Activated naive CD8-positive, alpha-beta T cell treated with anti-CD3 and anti-CD28 coated beads, Interleukin-2, amount 10 ng/mL, durations not matched to agents 7 days and 5 days (primary cell): ENCODE data around the gene CDK10. TPM values are rescaled to one million over a fixed set of nuclear protein-coding genes. Genes with fewer than 3 reads are reported as not detected.
A peak's percentile ranks its signal among the peaks of the same experiment; 100 is the strongest.
"Not testable (repeated sequence)": the region's sequence is repeated elsewhere in the genome, so short reads cannot be mapped to it uniquely, and the experiment has no call there.

Experiments used
- ATAC-seq: fragments of 150-1000 bp; cut with Tn5 transposase; one replicate; pipeline ENCODE4 v1.10.0; 2021; ENCODE audit warnings: low read depth, moderate library complexity
- POLR2A ChIA-PET: fragments of 350-600 bp; sonication (Branson Sonifier 250); formaldehyde crosslinking; loops from one replicate; lab custom pipeline; 2021; ENCODE audit warnings: antibody characterized with exemption; lab: Charles Lee
- DNase-seq: peaks from one replicate; pipeline ENCODE4 v3.0.0; 2021
- H3K27ac Mint-ChIP-seq: one replicate; pipeline ENCODE4 v1.8.0; 2022; ENCODE audit warnings: mild to moderate bottlenecking, mixed read lengths
- H3K27me3 Mint-ChIP-seq: one replicate; pipeline ENCODE4 v1.8.0; 2022; ENCODE audit warnings: mild to moderate bottlenecking, moderate library complexity, mixed read lengths
- H3K36me3 Mint-ChIP-seq: one replicate; pipeline ENCODE4 v1.8.0; 2021; ENCODE audit warnings: mild to moderate bottlenecking, mixed read lengths
- H3K4me1 Mint-ChIP-seq: one replicate; pipeline ENCODE4 v1.8.0; 2021; ENCODE audit warnings: mixed read lengths
- H3K4me3 Mint-ChIP-seq: one replicate; pipeline ENCODE4 v1.8.0; 2022; ENCODE audit warnings: mild to moderate bottlenecking, moderate library complexity, mixed read lengths
- H3K9me3 Mint-ChIP-seq: one replicate; pipeline ENCODE4 v1.8.0; 2021; ENCODE audit warnings: mixed read lengths
- total RNA-seq, 2 experiments: library from RNA; stranded (reverse); gene quantifications; one replicate each; pipeline ENCODE4 v1.2.3, GENCODE V29; 2021

CDK10 gene
- total RNA-seq, 2 experiments from 2014 or later: 103 to 104 TPM

- H3K4me3 Mint-ChIP-seq: no peak overlapping the region
- no peaks in the 10 kb centered on the region for H3K9me3 Mint-ChIP-seq
- H3K4me1 Mint-ChIP-seq: peaks cover 9% of the 10 kb centered on the region
- ATAC-seq (no peak), DNase-seq (no peak)
- H3K27me3 Mint-ChIP-seq: no peaks in the 10 kb centered on the region
- no peaks in the 10 kb centered on the region for H3K36me3 Mint-ChIP-seq
- no peak overlapping the region for H3K27ac Mint-ChIP-seq
- POLR2A ChIA-PET: no interaction called here
These were observed 14.1 kb upstream of the CDK10 start for GRCh38 chr16:89672177-89672941.

DNA sequence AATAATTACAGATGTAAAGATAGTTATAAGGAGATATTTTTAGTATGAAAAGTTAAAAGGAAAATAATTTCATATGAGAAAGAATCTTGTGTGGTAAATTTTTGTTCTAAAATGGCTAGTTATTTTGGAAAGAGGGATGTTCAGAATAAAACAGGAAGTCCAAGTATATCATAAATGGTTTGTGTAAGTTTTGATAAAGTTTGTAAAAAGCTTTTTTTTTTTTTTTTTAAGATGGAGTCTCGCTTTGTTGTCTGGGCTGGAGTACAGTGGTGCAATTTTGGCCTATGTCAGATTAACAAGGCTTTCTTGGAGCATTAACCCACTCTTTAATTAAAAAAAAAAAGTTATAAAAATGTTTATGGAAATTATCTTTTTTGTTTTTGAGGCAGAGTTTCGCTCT is 8.2 kb upstream of the CDK10 start:
- Mint-ChIP-seq H3K4me3 (no peak overlapping the region), H3K27ac (no peak overlapping the region), H3K27me3 (no peaks in the 10 kb centered on the region), H3K9me3 (no peaks in the 10 kb centered on the region), H3K36me3 (no peaks in the 10 kb centered on the region), H3K4me1 (no peaks in the 10 kb centered on the region)
- DNase-seq (no peak), ATAC-seq (no peak)
- POLR2A ChIA-PET: no interaction called here

DNA sequence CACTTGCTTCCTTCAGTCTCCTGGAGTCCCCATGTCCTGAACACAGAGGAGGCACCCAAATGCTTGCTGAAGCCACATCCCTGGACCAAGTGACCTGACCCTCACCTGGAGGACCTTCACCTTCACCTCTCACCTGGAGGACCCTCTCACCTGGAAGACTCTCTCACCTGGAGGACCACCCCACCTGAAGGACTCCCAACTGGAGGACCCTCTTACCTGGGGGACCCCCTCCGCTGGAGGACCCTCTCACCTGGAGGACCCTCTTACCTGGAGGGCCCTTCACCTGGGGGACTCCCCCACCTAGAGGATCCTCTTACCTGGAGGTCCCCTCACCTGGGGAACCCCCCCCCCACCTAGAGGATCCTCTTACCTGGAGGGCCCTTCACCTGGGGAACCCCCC is 573 bp upstream of the CDK10 start:
- H3K4me3 Mint-ChIP-seq: peak overlapping the region; percentile 37
- H3K4me1 Mint-ChIP-seq: peaks cover 11% of the 10 kb centered on the region
- H3K27ac Mint-ChIP-seq: no peak overlapping the region

GRCh38 chr16:89687092-89687940 is 827 bp downstream of the CDK10 start:
- peak overlapping the region; percentile 96 for H3K4me3 Mint-ChIP-seq
- peak overlapping the region; percentile 55 for H3K27ac Mint-ChIP-seq
- ATAC-seq (peak; percentile 50), DNase-seq (no peak)
- no peaks in the 10 kb centered on the region for H3K27me3 Mint-ChIP-seq
- POLR2A ChIA-PET: interaction anchor here (0.9 to 1.9 kb wide), 7 partner anchors 10 to 186 kb away, joined by 4 to 18 read pairs (median 5); partner anchors contain the start of gene TCF25
- peaks cover 11% of the 10 kb centered on the region for H3K4me1 Mint-ChIP-seq
- no peaks in the 10 kb centered on the region for H3K9me3 Mint-ChIP-seq
- H3K36me3 Mint-ChIP-seq: peaks cover 8% of the 10 kb centered on the region

More for the DNA sequence above, 573 bp upstream of the CDK10 start:
- ATAC-seq (no peak), DNase-seq (no peak)
- POLR2A ChIA-PET: interaction anchor here (0.6 to 1.9 kb wide), 8 partner anchors 12 to 189 kb away, joined by 3 to 18 read pairs (median 5); no protein-coding TSS in a partner anchor
- Mint-ChIP-seq H3K36me3 (peaks cover 8% of the 10 kb centered on the region), H3K27me3 (no peaks in the 10 kb centered on the region), H3K9me3 (no peaks in the 10 kb centered on the region)

DNA sequence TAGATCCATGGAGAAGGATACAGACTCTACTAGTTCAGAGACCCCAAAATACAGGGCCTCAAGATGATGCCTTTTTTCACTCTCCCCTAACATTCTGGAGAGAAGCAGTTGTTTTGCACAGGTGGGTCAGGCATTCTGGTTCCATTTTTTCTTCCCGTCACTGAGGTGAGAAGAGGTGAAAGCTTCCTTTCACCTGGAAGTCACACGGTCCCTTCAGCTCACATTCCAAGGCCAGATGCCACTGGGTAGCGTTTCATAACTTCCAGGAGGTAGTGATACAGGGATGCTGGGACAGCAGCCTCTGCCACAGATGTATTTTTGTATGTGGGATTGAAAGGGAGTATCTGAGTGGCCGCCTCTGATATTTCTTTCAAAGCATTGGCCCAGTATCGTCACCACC is 1.9 kb downstream of the CDK10 start:
- POLR2A ChIA-PET: no interaction called here
- Mint-ChIP-seq H3K4me3 (peak overlapping the region; percentile 40), H3K4me1 (peaks cover 11% of the 10 kb centered on the region), H3K36me3 (peaks cover 11% of the 10 kb centered on the region), H3K27ac (no peak overlapping the region), H3K27me3 (no peaks in the 10 kb centered on the region), H3K9me3 (no peaks in the 10 kb centered on the region)
- DNase-seq (no peak), ATAC-seq (no peak)

GRCh38 chr16:89689142-89689541 is 2.7 kb downstream of the CDK10 start:
- no peak for DNase-seq
- Mint-ChIP-seq H3K27ac (no peak overlapping the region), H3K27me3 (no peaks in the 10 kb centered on the region), H3K36me3 (peaks cover 14% of the 10 kb centered on the region), H3K4me3 (no peak overlapping the region), H3K4me1 (peaks cover 11% of the 10 kb centered on the region), H3K9me3 (no peaks in the 10 kb centered on the region)
- POLR2A ChIA-PET: interaction anchor here (1.5 kb wide), 1 partner anchor 12 kb away, joined by 5 read pairs; the partner anchor contains the start of gene SPATA2L
- no peak for ATAC-seq

GRCh38 chr16:89689621-89690020 is 3.1 kb downstream of the CDK10 start:
- peaks cover 11% of the 10 kb centered on the region for H3K4me1 Mint-ChIP-seq

GRCh38 chr16:89690392-89690901 is 4.0 kb downstream of the CDK10 start:
- peaks cover 14% of the 10 kb centered on the region for H3K36me3 Mint-ChIP-seq
- POLR2A ChIA-PET: interaction anchor here (1.5 kb wide), 1 partner anchor 11 kb away, joined by 5 read pairs; the partner anchor contains the start of gene SPATA2L
- no peak overlapping the region for H3K4me3 Mint-ChIP-seq
- ATAC-seq (no peak), DNase-seq (no peak)
- peaks cover 13% of the 10 kb centered on the region for H3K4me1 Mint-ChIP-seq
- H3K27me3 Mint-ChIP-seq: no peaks in the 10 kb centered on the region
- H3K27ac Mint-ChIP-seq: no peak overlapping the region
- H3K9me3 Mint-ChIP-seq: no peaks in the 10 kb centered on the region

More at GRCh38 chr16:89689621-89690020, 3.1 kb downstream of the CDK10 start:
- H3K36me3 Mint-ChIP-seq: peaks cover 14% of the 10 kb centered on the region
- POLR2A ChIA-PET: interaction anchor here (1.5 kb wide), 1 partner anchor 11 kb away, joined by 5 read pairs; the partner anchor contains the start of gene SPATA2L
- H3K9me3 Mint-ChIP-seq, ATAC-seq, H3K27ac Mint-ChIP-seq, H3K4me3 Mint-ChIP-seq, H3K27me3 Mint-ChIP-seq, DNase-seq: not testable (repeated sequence)

DNA sequence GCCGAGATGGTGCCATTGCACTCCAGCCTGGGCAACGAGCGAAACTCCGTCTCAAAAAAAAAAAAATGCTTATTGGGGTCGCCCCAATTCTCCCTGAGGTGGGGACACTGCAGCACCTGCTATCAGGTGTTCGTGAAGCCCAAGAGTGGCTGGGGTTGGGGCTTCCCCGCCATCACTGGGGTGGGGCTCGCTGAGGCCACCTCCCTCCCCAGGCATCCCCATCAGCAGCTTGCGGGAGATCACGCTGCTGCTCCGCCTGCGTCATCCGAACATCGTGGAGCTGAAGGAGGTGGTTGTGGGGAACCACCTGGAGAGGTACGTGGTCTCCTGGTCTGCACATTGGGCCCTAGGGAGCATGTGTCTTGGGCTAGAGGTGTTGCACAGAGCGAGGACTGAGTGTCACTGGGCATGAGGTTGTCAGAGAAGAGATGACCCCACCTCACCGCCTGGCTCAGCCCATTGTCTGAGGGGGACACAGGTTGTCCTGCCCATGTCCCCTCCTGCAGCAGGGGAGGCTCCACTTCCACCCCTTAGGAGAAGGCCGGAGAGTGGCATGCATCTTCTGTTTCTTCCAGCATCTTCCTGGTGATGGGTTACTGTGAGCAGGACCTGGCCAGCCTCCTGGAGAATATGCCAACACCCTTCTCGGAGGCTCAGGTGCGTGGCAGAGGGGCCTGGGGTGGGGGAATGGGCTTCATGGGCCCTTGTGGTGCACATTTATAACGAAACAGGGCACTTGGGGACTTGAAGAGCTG is 4.9 kb downstream of the CDK10 start:
- Mint-ChIP-seq H3K36me3 (peaks cover 11% of the 10 kb centered on the region), H3K4me1 (peaks cover 14% of the 10 kb centered on the region), H3K27me3 (no peaks in the 10 kb centered on the region), H3K9me3 (no peaks in the 10 kb centered on the region), H3K27ac (no peak overlapping the region), H3K4me3 (no peak overlapping the region)
- ATAC-seq: no peak
- DNase-seq: no peak
- POLR2A ChIA-PET: no interaction called here

DNA sequence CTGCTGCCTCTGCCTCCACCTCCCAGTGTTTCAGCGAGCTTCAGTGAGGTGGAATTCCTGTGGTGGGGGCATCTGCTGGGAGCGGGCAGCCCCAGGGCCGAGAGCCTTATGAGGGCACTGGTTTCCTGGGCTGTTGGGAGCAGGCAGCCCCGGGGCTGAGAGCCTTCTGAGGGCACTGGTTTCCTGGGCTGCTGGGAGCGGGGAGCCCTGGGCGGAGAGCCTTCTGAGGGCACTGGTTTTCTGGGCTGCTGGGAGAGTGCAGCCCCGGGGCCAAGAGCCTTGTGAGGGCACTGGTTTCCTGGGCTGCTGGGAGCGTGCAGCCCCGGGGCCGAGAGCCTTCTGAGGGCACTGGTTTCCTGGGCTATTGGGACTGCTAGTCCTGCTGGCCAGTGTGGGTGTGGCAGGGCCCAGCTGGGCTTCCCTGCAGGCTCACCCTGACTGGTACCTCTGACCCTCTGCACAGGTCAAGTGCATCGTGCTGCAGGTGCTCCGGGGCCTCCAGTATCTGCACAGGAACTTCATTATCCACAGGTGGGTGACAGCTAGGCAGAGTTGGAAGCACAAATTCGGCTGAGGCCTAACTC is 5.6 kb downstream of the CDK10 start:
- no peak for DNase-seq
- peaks cover 11% of the 10 kb centered on the region for H3K36me3 Mint-ChIP-seq
- H3K9me3 Mint-ChIP-seq: no peaks in the 10 kb centered on the region
- H3K27me3 Mint-ChIP-seq: no peaks in the 10 kb centered on the region
- POLR2A ChIA-PET: no interaction called here
- no peak overlapping the region for H3K27ac Mint-ChIP-seq
- H3K4me3 Mint-ChIP-seq: no peak overlapping the region
- no peak for ATAC-seq
- peaks cover 16% of the 10 kb centered on the region for H3K4me1 Mint-ChIP-seq

- no peak overlapping the region for H3K27ac Mint-ChIP-seq
- no peaks in the 10 kb centered on the region for H3K9me3 Mint-ChIP-seq
- H3K4me3 Mint-ChIP-seq: no peak overlapping the region
- ATAC-seq (no peak), DNase-seq (no peak)
- peaks cover 8% of the 10 kb centered on the region for H3K4me1 Mint-ChIP-seq
- H3K27me3 Mint-ChIP-seq: no peaks in the 10 kb centered on the region
- POLR2A ChIA-PET: interaction anchor here (0.9 kb wide), 1 partner anchor 180 kb away, joined by 3 read pairs; the partner anchor contains the start of gene TCF25
- peaks cover 11% of the 10 kb centered on the region for H3K36me3 Mint-ChIP-seq
These were observed 6.8 kb downstream of the CDK10 start for GRCh38 chr16:89693289-89693731.
